GM12878 (cell line): ENCODE measurements around the gene SPATA25. TPM values are rescaled to one million over a fixed set of nuclear protein-coding genes. Genes with fewer than 3 reads are reported as not detected.

Experiments
- CUX1 ChIP-seq: IDR thresholded peaks from 2 replicates; pipeline ENCODE4 v1.6.1; 2012; ENCODE audit warnings: improper control_type of control experiment, low read depth, low read length; ENCODE audit not compliant: insufficient replicate concordance
- IKZF1 ChIP-seq: fragments of 450-650 bp; conservative IDR thresholded peaks from 2 replicates; pipeline ENCODE4 v1.6.1; 2017; ENCODE audit warnings: antibody characterized with exemption, mild to moderate bottlenecking
- IKZF2 ChIP-seq, 2 experiments: fragments of 450-650 bp; IDR thresholded peaks; 2 replicates each; pipeline ENCODE4 v1.6.1; 2017; ENCODE audit warnings: mild to moderate bottlenecking in 2 of 2, moderate library complexity in 2 of 2
- KAT2A ChIP-seq: conservative IDR thresholded peaks from 2 replicates; pipeline ENCODE4 v1.6.1; 2011; ENCODE audit warnings: low read depth, low read length; ENCODE audit not compliant: control insufficient read depth
- MEF2B ChIP-seq: fragments of 450-650 bp; IDR thresholded peaks from 2 replicates; pipeline ENCODE4 v1.6.1; 2018; ENCODE audit warnings: mild to moderate bottlenecking, moderate library complexity; ENCODE audit not compliant: partially characterized antibody, poor library complexity, severe bottlenecking
- SMAD5 ChIP-seq: IDR thresholded peaks from 2 replicates; pipeline ENCODE4 v1.6.1; 2016; ENCODE audit warnings: antibody characterized with exemption, low read depth
- SMC3 ChIP-seq: IDR thresholded peaks from 2 replicates; pipeline ENCODE4 v1.6.1; 2011; ENCODE audit warnings: low read length, improper control_type of control experiment, borderline replicate concordance
- TCF7 ChIP-seq: IDR thresholded peaks from 2 replicates; pipeline ENCODE4 v1.6.1; 2014; ENCODE audit warnings: antibody characterized with exemption, borderline replicate concordance
- YY1 ChIP-seq: IDR thresholded peaks from 2 replicates; pipeline ENCODE4 v1.6.1; 2011; ENCODE audit warnings: low read depth, mild to moderate bottlenecking, low read length
- polyA plus RNA-seq, 11 experiments: library from polyadenylated mRNA; depleted of rRNA in 4 of 11; unstranded in 6 of 11; stranded (reverse) in 5 of 11; fragments of >200 nt; fragmentation: Nextera tagmentation in 4 of 11; fragmentation: Illumina TruSeq in 1 of 11; extraction: Ambion mirVana in 4 of 11; extraction: Trizol in 1 of 11; gene quantifications; 1 replicate in 1 of 11; 2 replicates in 10 of 11; pipeline versions ENCODE4 v1.2.1 to v1.2.3, GENCODE V29; 2011 to 2016; ENCODE audit warnings: inconsistent platforms in 2 of 11, missing spikeins in 2 of 11, low read depth in 1 of 11
- total RNA-seq, 4 experiments: library from RNA; depleted of rRNA in 3 of 4; stranded (reverse); fragments of >200 nt in 3 of 4; fragmentation: Illumina TruSeq in 1 of 4; extraction: Trizol in 1 of 4; gene quantifications; 2 replicates each; pipeline versions ENCODE4 v1.2.1 to v1.2.3, GENCODE V29; 2013 to 2021
- TF ChIP-seq, protein P1 (sequence below): fragments of 450-650 bp; IDR thresholded peaks from 2 replicates; pipeline ENCODE4 v1.6.1; 2017; ENCODE audit warnings: antibody characterized with exemption, mild to moderate bottlenecking, moderate library complexity

The SPATA25 gene
- total and polyA plus RNA-seq, 10 of the 15 experiments (the other 5 are each of a cell fraction or from before 2014, with no cell fraction given): 0.28 to 2.9 (median 1.3) TPM; not detected in 3

GRCh38 chr20:45867819-45868176 is 19.6 kb downstream of the SPATA25 start (continued):
- TF ChIP-seq CUX1 (no peak), KAT2A (no peak), IKZF1 (no peak), YY1 (no peak), TCF7 (no peak), SMAD5 (no peak), SMC3 (no peak), MEF2B (no peak), IKZF2 (IDR thresholded peaks at IDR 0.05) (no peak)
- TF ChIP-seq, protein P1, sequence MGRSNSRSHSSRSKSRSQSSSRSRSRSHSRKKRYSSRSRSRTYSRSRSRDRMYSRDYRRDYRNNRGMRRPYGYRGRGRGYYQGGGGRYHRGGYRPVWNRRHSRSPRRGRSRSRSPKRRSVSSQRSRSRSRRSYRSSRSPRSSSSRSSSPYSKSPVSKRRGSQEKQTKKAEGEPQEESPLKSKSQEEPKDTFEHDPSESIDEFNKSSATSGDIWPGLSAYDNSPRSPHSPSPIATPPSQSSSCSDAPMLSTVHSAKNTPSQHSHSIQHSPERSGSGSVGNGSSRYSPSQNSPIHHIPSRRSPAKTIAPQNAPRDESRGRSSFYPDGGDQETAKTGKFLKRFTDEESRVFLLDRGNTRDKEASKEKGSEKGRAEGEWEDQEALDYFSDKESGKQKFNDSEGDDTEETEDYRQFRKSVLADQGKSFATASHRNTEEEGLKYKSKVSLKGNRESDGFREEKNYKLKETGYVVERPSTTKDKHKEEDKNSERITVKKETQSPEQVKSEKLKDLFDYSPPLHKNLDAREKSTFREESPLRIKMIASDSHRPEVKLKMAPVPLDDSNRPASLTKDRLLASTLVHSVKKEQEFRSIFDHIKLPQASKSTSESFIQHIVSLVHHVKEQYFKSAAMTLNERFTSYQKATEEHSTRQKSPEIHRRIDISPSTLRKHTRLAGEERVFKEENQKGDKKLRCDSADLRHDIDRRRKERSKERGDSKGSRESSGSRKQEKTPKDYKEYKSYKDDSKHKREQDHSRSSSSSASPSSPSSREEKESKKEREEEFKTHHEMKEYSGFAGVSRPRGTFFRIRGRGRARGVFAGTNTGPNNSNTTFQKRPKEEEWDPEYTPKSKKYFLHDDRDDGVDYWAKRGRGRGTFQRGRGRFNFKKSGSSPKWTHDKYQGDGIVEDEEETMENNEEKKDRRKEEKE: no peak
